CD4-positive, alpha-beta T cell treated with Interferon gamma for 1 hour (primary cell): Measurements from ENCODE around the gene NRG2.

ENCODE experiments used
- DNase-seq: peaks from one replicate; pipeline ENCODE4 v3.0.0-alpha.2; 2020

NRG2 gene

GRCh38 chr5:139851558-139851957 is 191.5 kb downstream of the NRG2 start:
- no peak for DNase-seq

GRCh38 chr5:139850423-139851016 is 192.6 kb downstream of the NRG2 start:
- no peak for DNase-seq

- no peak for DNase-seq
Observed at GRCh38 chr5:139849942-139850341, 193.2 kb downstream of the NRG2 start.

DNA sequence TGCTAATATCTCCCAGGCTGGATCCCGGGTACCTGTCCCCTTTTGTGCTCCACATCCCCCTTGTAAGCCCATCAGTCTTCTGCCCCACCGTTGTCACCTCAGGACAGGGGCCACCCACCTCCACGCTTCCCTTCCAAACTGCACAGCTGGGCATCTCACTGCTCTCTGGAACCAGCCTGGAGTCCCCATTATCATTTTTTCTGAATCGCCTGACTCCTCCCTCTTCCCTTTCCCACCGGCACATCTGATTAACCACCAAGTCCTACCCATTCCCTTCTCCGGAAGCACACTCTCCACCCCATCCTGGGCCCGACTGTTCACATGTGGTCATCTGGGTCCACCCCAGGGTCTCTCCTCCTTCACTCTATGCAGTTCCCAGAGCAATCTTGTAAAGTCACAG is 193.6 kb downstream of the NRG2 start:
- DNase-seq, result no peak

DNA sequence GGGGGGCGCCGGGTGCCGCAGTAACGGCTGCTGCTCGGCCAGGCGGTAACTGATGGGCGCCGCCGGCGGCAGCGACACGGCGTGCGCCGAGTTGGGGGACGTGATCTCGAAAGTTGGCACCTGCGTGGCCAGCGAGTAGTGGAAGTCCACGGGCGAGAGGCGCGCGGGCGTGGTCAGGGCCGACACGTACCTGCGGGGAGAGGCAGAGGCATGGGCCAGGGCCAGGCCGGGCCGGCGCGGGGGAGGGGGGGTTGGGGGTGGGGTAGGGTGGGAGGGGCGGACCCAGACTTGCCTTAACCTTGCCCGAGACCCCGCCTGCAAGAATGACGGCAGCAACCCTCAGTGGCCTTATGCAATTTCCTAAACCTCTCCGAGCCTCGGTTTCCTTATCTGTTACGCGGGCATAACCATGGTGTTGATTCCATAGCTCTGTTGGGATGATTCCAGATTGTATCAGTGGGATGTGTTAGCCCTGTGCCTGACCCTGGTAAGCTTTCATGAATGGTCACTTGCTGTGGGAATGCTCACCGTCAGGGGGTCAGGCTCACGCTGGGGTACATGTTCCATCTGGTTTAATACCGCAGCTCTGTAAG is 194.5 kb downstream of the NRG2 start:
- DNase-seq, result peak; percentile 43

DNA sequence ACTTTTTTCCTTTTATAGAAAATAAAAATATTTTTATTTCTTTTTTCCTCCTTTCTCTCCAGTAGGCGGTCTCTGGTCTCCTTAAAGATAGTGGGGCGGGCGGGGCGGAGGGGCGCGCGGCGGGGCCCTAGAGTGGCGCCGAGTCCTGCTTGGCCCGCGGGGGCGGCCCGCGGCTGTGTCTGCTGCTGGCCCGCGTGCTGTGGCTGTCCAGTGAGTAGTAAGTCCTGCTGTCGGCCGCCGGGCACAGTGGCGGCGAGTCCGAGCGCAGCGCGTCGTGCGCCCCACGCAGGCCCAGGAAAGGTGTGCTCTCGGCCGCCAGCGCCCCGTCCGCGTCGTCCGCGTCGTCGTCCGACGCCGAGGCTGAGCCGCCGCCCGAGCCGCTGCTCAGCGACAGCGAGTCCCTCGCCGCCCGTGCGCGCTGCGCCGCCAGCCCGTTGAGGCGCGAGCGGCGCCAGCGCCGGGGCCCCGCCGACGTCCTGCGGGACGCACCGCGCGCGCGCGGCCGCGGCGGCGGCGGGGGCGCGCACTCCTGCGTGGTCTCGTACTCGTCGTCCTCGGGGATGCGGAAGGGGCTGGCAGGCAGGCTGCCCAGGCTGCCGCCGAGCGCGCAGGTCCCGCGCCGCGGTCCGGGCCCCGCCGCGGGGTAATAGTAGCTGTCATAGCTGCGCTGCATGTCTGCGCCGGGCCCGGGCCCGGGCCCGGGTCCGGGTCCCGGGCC is 195.2 kb downstream of the NRG2 start:
- DNase-seq, result peak; percentile 80

- no peak for DNase-seq
Observed at GRCh38 chr5:139847091-139847490, 196.0 kb downstream of the NRG2 start.

DNA sequence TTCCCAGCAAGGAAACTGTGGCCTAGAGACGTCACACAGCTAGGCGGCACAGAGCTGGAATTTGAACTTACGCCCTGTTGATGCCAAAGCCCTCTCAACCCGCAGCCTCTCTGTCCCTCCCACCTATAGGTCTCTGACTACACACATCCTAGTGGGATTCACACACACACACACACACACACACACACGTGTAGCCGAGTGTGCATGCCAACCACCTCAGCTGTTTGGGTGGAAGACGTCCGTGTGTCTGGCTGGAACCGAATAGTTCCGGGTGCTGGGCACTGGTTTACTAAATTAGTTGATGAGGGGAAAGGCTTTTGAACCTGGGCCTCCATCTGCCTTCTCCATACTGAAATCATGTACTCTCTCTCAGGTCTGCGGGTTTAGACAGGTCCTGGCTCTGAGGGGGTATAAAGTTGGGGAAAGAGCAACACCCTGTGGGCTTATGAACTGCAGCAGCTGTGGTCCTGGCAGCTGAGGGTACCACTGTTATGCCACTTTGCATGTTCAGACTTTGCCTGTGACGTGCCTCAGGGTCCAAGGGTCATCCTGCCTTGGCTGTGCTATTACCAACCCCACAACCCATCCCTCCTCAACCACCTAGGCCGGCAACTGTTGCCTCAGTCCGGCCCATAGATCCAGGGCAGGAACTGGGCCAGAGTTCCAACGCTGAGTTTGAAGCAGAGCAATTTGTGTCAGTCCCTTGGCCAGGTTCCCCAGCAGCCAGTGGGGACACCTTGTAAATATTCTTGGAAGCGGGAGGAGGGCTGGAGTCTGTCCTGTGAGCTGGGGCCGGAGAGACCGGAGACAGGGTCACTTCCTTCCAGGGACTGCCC is 197.0 kb downstream of the NRG2 start:
- no peak for DNase-seq

GRCh38 chr5:139844472-139845145 is 198.5 kb downstream of the NRG2 start:
- DNase-seq, result peak; percentile 71

GRCh38 chr5:139843991-139844390 is 199.1 kb downstream of the NRG2 start:
- DNase-seq, result no peak

DNA sequence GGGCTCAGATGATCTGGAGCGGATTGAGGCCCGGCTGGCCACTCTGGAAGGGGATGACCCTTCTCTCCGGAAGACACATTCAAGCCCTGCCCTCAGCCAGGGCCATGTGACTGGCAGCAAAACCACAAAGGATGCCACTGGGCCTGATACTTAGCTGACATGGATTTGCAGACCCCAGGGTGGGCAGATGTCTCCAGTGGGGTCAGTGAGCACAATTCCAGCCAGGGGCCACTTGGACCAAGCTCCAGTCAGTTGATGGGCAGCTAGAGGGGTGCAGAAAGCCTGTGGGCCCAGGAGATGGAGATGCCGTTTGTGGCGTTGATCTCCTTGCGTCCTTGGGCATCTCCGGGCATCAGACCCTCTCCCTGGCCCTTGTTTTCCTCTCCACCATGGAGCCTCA is 200.8 kb downstream of the NRG2 start:
- DNase-seq, result no peak

DNA sequence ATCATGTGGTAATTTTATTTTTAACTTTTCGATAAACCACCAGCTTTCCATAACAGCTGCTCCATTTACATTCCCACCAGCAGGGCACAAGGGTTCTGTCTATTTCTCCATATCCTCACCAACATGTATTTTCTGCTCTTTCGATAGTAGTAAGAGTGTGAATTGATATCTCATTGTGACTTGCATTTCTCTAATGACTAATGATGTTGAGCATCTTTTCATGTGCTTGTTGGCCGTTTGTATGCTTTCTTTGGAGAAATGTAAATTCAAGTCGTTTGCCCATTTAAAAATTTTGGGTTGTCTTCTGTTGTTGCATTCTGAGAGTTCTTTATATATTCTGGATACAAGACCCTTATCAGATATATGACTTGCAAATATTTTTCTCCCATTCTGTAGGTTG is 201.6 kb downstream of the NRG2 start:
- no peak for DNase-seq

- no peak for DNase-seq
Observed at GRCh38 chr5:139839918-139840317, 203.2 kb downstream of the NRG2 start.

GRCh38 chr5:139839232-139839815 is 203.8 kb downstream of the NRG2 start:
- DNase-seq, result no peak

GRCh38 chr5:139838381-139839197 is 204.5 kb downstream of the NRG2 start:
- DNase-seq, result no peak

- no peak for DNase-seq
Observed at GRCh38 chr5:139837711-139838380, 205.3 kb downstream of the NRG2 start.

DNA sequence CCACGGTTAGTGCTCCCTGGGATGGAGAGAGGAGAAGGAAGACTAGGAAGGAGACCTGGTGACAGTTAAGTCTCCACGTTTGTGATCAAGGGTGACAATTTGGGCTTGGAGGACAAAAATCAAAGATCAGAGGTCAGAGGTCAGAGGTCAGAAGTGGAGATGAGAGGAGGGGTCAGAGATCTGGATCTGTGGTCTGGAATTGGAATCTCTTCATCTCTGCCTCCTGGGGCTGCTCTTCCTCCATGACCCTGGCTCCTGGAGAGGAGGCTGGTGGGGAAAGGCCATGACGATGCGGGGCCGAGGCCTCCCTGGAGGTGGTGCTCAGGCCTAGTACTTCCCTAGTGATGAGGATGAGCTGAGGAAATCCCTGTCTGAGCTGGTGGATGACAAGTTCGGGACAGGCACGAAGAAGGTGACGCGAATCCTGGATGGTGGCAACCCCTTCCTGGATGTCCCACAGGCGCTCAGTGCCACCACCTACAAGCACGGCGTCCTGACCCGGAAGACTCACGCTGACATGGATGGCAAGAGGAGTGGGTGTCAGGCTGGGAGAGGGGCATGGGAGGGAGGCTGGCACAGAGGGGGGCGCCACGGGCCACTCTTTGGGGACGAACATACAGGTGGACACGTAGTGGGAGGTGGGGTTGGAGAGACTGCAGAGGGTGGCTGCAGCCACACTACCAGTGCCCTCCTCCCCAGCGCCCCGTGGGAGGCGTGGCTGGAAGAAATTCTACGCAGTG is 206.5 kb downstream of the NRG2 start:
- no peak for DNase-seq

- no peak for DNase-seq
Observed at GRCh38 chr5:139835656-139836055, 207.4 kb downstream of the NRG2 start.

DNA sequence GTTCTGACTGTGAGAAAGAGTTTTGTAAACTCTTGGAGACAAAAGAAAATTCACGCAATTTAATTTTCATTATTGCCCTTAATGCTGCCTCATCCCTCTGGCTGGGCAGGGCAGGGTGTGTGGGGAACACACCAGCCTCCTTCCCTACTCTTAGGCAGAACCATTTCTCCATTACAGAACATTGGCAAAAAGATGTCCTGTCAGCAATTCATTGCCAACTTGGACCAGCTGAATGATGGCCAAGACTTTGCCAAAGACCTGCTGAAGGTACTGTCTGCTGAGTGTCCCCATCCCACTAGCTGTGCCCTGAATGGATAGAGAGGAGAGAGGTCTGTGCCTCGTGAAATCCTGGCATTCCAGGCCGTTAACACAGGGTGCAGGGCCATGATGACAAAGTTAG is 209.6 kb downstream of the NRG2 start:
- DNase-seq, result no peak

GRCh38 chr5:139831624-139832023 is 211.5 kb downstream of the NRG2 start:
- no peak for DNase-seq
